ENCODE measurements around the gene RPL19.
"Not testable (repeated sequence)": the region's sequence is repeated elsewhere in the genome, so short reads cannot be mapped to it uniquely, and the experiment has no call there.

Gene RPL19

GRCh38 chr17:39167476-39167875 is 32.6 kb upstream of the RPL19 start:
- no peak overlapping the region for H3K9ac ChIP-seq
- H3K27me3 ChIP-seq (ENCODE audit: control insufficient read depth, insufficient read depth, low read length): no peaks in the 10 kb centered on the region
- no peak for TF ChIP-seq CTCF (IDR thresholded peaks at IDR 0.05)
- H3K4me1 ChIP-seq: no peaks in the 10 kb centered on the region
- H3K36me3 ChIP-seq (ENCODE audit: control insufficient read depth, insufficient read depth, low read length): no peaks in the 10 kb centered on the region
- H3K27ac ChIP-seq: no peak overlapping the region
- no peaks in the 10 kb centered on the region for H3K9me3 ChIP-seq (ENCODE audit: control insufficient read depth, low read length)
- H2AFZ ChIP-seq: no peak overlapping the region
- no peak overlapping the region for H3K4me2 ChIP-seq (ENCODE audit: low read length)
- H3K79me2 ChIP-seq: no peaks in the 10 kb centered on the region
- H3K4me3 ChIP-seq (ENCODE audit: low read depth, low read length): no peak overlapping the region

DNA sequence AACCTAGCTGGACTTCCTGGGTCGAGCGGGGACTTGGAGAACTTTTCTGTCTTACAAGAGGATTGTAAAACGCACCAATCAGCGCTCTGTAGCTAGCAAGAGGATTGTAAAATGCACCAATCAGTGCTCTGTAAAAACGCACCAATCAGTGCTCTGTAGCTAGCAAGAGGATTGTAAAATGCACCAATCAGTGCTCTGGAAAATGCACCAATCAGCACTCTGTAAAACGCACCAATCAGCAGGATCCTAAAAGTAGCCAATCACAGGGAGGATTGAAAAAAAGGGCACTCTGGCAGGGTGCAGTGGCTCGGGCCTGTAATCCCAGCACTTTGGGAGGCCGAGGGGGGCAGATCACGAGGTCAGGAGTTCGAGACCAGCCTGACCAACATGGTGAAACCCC is 31.6 kb upstream of the RPL19 start:
- not testable (repeated sequence) for H3K27ac ChIP-seq; H3K4me2 ChIP-seq (ENCODE audit: low read length); H3K4me1 ChIP-seq; H3K4me3 ChIP-seq (ENCODE audit: low read depth, low read length); H3K79me2 ChIP-seq; H3K36me3 ChIP-seq (ENCODE audit: control insufficient read depth, insufficient read depth, low read length); H3K27me3 ChIP-seq (ENCODE audit: control insufficient read depth, insufficient read depth, low read length); H2AFZ ChIP-seq; H3K9ac ChIP-seq; H3K9me3 ChIP-seq (ENCODE audit: control insufficient read depth, low read length)

- no peak overlapping the region for H2AFZ ChIP-seq
- no peak overlapping the region for H3K4me2 ChIP-seq (ENCODE audit: low read length)
- no peaks in the 10 kb centered on the region for H3K36me3 ChIP-seq (ENCODE audit: control insufficient read depth, insufficient read depth, low read length)
- TF ChIP-seq CTCF (IDR thresholded peaks at IDR 0.05): no peak
- H3K79me2 ChIP-seq: no peaks in the 10 kb centered on the region
- H3K27ac ChIP-seq: no peak overlapping the region
- H3K4me1 ChIP-seq: no peaks in the 10 kb centered on the region
- H3K9ac ChIP-seq: no peak overlapping the region
- H3K9me3 ChIP-seq (ENCODE audit: control insufficient read depth, low read length): no peaks in the 10 kb centered on the region
- no peak overlapping the region for H3K4me3 ChIP-seq (ENCODE audit: low read depth, low read length)
- no peaks in the 10 kb centered on the region for H3K27me3 ChIP-seq (ENCODE audit: control insufficient read depth, insufficient read depth, low read length)
Observed at GRCh38 chr17:39169101-39169500, 31.0 kb upstream of the RPL19 start.

DNA sequence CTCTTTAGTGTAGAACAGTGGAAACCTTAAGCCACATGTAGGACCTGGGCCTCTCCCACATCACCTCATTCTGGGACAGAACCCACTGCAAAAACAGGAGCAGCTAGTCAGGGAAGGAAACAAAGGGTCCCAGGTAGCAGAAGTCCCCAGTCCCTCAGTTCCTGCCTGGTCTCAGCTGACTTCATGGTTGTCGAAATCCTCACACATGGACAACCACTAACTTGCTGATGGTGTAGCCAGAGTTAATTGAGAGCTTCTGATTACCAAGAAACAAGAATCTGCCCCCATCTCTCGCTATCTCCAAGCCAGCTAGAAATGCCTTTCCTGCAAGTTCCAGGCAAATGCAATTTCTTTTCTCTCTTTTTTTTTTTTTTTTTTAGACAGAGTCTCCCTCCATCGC is 30.6 kb upstream of the RPL19 start:
- no peak for TF ChIP-seq CTCF (IDR thresholded peaks at IDR 0.05)
- Histone ChIP-seq H3K9ac (no peak overlapping the region), H3K36me3 (ENCODE audit: control insufficient read depth, insufficient read depth, low read length) (no peaks in the 10 kb centered on the region), H3K79me2 (no peaks in the 10 kb centered on the region), H3K4me2 (ENCODE audit: low read length) (no peak overlapping the region), H3K4me1 (no peaks in the 10 kb centered on the region), H3K9me3 (ENCODE audit: control insufficient read depth, low read length) (no peaks in the 10 kb centered on the region), H3K27me3 (ENCODE audit: control insufficient read depth, insufficient read depth, low read length) (no peaks in the 10 kb centered on the region), H3K27ac (no peak overlapping the region), H2AFZ (no peak overlapping the region), H3K4me3 (ENCODE audit: low read depth, low read length) (no peak overlapping the region)

DNA sequence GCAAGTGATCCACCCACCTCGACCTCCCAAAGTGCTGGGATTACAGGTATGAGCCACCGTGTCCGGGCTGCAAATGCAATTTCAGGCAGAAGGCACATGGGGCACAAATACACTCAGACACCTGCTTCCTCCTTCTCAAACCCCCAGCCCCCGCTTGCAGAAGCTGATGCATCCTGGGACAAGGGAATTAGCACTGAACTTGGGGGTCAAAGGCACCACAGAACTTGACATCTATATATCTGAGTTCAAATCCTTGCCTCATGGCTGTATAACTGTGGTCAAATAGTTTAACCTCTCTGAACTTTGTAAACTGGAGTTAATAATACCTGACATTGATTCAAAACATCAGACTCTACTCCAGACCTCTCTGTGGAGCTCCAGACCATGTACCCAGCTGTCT is 30.0 kb upstream of the RPL19 start:
- H3K36me3 ChIP-seq (ENCODE audit: control insufficient read depth, insufficient read depth, low read length): no peaks in the 10 kb centered on the region
- H3K4me1 ChIP-seq: no peaks in the 10 kb centered on the region
- H3K27ac ChIP-seq: no peak overlapping the region
- H3K27me3 ChIP-seq (ENCODE audit: control insufficient read depth, insufficient read depth, low read length): no peaks in the 10 kb centered on the region
- TF ChIP-seq CTCF (IDR thresholded peaks at IDR 0.05): no peak
- no peaks in the 10 kb centered on the region for H3K9me3 ChIP-seq (ENCODE audit: control insufficient read depth, low read length)
- no peak overlapping the region for H3K4me3 ChIP-seq (ENCODE audit: low read depth, low read length)
- no peak overlapping the region for H3K4me2 ChIP-seq (ENCODE audit: low read length)
- no peak overlapping the region for H2AFZ ChIP-seq
- H3K79me2 ChIP-seq: no peaks in the 10 kb centered on the region
- H3K9ac ChIP-seq: no peak overlapping the region
